ENCODE data around the gene SHISA8.
"Not testable (repeated sequence)": the region's sequence is repeated elsewhere in the genome, so short reads cannot be mapped to it uniquely, and the experiment has no call there.

SHISA8 gene

DNA sequence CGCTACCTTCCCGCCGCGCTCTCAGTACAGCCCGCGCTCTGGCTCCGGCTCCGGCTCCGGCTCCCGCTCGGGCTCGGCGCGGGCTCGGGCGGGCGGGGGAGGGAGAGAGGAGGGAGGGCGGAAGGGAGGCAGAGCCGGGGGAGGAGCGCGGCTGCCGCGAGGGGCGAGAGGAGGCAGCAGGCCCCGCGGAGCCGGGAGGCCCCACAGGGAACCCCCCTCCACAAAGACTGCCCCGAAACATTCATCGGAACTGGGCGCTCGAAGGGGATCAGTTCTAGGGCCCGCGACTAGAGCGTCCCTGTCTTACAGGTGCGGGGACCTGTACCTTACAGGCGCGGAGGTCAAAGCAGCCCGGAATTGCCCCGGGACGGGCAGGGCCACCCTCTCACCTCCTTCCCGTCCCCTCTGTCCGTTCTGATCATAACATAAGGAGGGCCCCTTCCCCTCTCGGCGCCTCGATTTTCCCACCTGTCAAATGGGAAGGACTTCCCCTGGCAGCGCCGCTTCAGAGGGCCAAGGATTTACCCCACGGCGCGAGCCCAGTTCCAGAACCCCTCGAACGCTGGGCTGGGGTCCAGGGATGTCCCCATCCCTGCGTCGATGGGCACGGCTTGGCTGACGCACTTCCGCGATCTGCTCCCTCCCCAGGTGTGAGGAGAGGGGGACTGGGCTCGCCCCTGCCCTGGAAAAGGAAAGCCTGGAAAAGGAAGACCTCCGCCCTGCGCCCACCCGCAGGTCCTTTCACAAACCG lies at the start of gene SHISA8:
SHISA8 (minus strand) TSS at position 40 of the 751 bp plus-strand sequence. CDS start 407 bp downstream, outside the sequence.
- no peak for DNase-seq

DNA sequence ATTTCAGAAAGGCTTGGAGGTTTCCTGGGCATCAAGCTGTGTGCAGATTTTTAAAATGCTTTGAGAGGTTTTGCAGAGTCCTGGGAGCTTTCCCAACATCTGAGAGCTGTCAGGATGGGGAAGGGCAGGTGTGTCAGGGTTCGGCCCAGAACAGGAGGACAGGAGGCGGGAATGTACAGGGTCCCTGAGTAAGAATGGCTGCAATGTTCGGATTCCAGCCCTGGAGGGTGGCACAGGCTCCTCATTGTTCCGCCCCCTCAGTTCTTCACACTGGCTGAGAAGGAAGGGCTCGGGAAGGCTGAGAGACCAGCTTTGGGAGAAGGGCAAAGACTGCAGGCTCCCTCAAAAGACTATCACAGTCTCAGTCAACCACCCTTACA lies 49.2 kb upstream of the SHISA8 start:
- DNase-seq = no peak

DNA sequence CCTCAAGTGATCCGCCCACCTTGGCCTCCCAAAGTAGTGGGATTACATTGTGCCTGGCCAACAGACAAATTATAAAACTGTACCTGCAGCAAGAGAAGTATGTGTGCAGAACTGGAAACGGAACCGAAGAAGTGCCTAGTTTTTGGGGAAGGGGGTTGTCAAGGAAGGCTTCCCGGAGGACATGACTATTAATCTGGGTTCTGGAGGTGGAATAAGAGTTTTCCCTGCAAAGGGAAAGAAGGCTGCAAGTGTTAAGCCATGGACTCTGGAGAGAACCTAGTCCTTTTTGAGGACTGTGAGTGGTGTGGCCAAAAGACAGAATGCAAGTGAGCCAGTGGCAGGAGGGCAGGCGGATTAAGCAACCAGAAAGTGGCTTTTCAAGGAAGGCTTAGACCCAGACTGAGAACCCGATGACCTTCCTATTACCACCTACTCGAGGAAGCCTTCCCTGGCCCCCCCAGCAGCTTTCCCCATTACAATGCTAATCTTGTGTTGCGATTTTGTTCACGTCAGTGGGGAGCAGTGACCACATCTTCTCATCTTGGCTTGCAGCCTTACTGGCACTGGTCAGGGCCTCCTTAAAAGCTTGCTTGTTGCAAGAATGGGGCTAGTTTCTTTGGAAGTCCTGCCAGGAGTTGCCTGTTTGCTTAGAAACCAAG lies 48.7 kb upstream of the SHISA8 start:
- DNase-seq = no peak

DNA sequence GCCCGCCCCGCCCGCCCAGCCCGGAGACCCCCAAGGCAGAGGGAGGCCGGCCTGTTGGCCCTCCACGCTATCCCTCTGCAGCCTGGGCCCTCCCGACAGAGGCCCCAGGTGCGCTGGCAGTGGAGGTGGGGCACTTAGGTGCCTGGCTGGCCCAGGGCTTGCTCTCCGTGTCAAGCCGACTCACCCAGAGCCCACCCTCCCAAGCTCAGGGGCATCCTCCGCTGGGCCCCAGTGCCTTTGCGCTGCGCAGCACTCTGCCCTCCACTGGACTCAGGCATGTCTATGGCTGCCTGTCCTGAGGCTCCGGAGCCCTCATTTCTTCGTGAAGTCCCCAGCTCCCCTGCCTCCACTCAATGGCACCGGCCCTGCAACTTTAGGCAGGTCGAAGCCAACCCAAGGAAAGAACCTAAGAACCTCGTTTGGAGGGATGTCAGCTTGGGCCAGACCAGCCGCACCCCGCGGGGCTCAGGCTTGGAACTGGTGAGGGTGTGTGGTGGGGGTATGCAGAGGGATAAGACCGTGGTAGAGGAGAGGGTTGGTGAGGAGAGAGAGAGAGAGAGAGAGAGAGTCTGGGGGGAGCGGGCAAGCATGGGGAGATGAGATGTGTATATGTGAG lies 43.2 kb upstream of the SHISA8 start:
- no peak for DNase-seq

DNA sequence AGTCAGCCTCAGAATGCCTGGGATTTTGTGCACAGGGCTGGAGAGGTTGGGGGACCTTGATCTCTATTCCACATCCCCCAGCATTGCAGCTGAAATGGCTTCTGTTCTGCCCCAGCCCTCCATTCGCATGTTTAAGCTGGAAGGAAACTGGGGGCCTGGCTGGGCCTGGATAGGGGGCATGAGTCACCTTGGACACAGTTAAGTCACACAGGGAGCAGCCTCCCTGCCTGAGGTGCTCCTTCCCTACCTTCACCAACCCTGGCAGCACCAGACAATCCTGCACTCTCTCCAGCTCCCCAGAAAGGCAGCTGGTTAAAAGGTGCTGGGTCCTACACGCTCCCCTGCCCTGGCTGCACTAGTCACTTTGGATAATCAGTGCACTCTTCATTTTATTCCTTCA lies 37.8 kb upstream of the SHISA8 start:
- DNase-seq = no peak

DNA sequence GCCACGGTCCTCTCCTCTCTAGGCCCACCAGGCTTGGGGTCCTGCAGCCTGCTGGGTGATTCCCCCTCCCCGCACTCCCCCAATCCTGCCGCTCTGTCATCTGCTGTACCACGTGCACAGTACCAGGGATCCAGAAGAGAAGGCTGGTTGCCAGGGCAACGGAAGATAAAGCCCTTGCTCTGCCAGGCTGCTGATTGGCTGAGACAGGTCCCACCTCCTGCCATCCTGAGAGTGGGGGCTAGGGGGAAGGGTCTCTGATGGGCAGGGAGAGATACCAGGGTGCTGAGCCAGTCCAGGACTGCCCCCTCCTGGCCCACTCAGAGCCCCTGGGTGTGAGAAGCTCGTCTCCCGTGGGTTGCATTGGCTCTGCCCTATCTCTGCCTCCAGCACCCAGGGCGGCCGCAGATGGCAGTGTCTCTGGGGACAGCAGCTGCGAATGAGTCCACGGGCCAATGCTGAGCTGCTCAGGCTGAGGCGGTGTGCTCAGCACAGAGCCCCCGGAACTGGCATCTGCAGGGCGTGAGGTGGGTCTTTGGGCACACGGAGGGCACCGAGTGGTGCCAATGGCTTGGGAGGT lies 37.1 kb upstream of the SHISA8 start, which contains the start of gene SMIM45:
SMIM45 (plus strand) TSS at position 253 of the 577 bp plus-strand sequence.
- no peak for DNase-seq

DNA sequence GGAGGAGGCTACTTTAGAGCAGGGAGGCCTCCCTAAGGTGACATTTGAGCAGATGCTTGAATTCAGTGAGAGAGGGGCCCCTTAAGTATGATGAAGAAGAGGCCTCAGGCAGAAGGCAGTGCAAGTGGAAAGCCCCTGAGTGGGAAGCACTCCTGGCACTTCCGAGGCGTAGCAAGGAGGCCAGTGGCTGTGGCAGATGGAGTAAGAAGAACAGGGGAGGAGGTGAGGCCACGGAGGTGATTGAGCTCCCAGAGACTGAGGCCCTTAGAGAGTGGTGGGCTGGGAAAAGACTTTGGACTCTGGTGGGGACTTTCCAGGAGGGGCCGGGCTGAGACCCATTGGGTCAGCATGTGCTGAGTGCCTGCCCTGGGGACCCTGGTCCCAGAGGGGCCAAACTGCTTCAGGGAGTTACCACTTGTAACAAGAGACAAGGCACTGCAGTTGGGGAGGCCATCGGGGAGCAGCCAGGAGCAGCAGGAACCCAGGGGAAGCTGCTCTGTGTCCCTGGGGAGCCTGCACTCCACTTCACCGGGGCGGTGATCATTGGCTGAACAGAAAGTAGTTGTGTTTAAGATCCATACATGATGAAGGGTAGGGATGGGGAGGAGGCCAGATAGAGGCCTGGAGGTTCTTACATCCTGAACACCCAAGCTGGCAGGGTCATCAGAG lies 34.6 kb upstream of the SHISA8 start:
- DNase-seq = no peak

DNA sequence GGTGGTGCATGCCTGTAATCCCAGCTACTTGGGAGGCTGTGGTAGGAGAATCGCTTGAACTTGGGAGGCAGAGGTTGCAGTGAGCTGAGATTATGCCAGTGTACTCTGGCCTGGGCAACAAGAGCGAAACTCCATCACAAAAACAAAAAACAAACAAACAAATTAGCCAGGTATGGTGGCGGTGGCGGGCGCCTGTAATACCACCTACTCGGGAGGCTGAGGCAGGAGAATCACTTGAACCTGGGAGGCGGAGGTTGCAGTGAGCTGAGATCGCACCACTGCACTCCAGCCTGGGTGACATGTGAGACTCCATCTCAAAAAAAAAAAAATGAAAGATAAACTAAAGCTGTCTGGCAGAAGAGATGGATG lies 34.0 kb upstream of the SHISA8 start:
- DNase-seq = not testable (repeated sequence)

DNA sequence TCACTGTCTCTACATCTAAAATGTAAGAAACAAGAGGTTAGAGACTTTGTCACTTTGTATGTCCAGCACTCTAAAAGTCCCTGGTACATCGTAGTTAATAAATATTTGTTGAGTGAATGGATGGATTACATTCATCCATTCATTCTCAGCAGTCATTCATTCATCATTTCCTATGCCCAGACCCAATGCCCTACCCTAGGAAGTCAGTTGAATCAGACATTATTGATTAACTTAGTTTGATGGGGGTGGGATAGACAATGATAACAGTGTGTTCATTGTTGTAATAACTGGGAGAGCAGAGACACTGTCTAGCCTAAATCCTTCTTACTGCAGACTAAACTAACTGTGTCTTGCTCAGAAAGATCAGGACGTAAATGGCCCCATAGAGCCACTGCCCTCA lies 33.3 kb upstream of the SHISA8 start:
- no peak for DNase-seq

DNA sequence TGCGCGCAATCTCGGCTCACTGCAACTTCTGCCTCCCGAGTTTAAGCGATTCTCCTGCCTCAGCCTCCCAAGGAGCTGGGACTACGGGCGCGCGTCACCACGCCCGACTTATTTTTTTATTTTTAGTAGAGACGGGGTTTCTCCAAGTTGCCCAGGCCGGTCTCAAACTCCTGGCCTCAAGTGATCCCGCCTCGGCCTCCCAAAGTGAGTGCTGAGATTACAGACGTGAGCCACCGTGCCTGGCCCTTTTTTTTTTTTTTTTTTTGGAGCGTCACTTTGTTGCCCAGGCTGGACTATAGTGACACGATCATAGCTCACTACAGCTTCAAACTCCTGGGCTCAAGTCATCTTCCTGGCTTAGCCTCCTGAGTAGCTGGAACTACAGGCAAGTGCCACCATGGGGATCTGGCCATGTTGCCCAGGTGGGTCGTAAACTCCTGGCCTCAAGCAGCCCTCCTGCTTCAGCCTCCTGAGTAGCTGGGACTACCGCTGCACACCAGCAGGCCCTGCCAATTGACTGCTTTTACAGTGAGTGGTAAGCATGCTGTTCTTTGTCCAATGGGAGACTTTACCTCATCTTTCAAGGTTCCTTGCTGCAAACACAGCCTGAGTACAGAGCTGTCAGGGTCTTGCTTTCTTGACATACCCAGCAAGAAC lies 32.7 kb upstream of the SHISA8 start:
- DNase-seq = no peak

DNA sequence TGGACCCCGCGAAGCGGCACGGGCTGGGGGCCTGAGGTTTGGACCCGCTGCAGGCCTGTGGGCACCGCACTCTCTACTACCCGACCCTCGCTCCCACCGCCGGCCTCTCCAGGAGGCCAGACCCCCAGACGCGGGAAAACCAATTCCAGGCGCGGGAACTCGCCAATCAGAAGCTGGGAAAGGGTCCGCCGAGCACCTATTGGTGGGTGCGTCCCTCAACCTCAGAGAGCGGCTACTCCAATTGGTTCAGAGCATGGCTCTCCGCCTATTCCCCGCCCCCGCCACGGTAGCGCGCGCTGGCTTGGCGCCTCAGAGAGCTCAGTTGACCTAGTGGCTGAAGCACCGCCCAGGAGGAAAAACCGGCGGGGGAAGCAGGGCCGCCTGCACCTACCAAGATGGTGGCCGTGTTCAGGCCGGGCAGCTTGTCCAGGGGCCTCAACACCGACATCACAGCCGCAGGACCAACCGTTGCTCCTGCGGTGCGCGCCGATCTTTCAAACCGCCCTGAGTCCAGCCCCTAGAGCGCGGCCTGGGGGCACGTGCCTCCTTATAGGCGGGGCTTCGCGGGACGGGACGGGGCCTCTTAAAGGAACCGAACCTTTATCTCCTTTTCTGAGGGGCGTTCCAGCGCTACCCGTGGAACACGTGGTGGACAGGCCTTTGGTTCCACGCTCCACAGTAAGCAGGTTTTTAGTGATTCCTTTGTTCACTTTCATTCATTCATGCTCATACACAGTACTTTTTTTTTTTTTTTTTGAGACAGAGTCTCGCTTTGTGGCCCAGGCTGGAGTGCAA lies 32.0 kb upstream of the SHISA8 start, which contains the start of gene CENPM:
CENPM (minus strand) TSS at position 524 of the 795 bp plus-strand sequence; CDS start at position 448, 76 bp downstream.
- DNase-seq = peak; percentile 97

DNA sequence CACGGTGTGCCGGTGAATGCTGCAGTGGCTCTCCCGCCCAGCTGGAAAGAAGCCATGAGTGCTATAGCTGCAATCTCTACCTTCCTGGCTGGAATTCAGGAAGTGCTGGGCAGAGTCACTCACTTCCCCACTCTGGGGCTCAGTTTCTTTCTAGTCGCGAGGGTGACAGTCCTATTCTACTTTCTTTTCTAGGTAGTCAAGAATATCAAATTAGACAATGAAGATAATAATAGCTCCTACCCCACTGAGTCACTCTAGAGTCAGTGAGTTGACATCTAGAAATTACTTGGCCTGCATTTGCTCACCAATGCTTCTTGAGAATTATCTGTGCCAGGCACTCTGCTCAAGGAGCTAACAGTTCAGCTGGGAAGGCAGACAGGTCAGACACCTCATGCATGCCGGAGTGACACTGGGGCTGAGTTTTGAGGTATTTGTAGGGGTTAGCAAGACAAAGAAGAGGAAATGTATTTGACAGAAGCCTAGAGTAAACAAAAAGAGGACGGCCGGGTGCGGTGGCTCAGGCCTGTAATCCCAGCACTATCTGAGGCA lies 28.9 kb upstream of the SHISA8 start:
- no peak for DNase-seq

DNA sequence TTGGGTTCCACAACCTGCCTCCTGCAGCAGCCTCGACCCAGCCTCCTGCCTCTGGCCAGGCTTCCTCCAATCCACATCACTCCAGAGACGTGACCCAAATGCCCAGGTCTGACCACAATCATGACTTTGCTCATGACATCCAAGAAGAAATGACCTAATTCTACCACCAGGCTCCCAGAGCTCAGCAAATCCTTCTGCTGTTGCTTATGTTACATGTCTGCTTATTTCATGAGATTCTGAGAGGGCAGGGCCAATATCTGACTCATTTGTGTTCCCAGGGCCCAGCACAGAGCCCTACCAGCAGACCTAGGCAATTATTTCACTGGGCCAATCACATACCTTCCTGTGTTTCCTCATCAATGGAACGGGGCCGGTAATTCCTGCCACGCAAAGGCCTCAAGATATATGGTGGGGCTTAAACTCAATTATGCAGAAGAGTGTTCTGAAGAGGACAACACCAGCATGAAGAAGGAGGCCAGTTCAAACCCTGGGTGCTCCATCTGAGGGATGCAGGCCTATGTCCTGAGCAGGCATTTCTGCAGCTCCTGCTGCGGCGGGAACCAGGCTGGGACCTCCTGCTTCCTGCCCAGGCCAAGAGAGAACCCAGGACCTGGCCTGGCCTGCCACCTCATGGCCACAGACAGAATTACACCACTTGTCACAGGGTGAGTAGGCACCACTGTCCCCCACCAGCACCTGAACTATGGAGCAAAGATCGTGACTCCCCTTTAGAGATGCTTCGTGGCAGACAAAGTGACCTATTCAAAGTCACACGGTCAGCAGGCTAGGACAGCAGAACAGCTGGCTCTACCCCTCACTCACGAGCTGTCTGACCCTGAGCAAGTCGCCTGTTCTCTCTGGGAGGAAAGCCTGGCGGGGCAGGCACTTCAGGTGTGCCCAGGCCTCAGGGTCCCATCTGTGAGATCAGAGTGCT lies 26.2 kb upstream of the SHISA8 start:
- peak; percentile 83 for DNase-seq

DNA sequence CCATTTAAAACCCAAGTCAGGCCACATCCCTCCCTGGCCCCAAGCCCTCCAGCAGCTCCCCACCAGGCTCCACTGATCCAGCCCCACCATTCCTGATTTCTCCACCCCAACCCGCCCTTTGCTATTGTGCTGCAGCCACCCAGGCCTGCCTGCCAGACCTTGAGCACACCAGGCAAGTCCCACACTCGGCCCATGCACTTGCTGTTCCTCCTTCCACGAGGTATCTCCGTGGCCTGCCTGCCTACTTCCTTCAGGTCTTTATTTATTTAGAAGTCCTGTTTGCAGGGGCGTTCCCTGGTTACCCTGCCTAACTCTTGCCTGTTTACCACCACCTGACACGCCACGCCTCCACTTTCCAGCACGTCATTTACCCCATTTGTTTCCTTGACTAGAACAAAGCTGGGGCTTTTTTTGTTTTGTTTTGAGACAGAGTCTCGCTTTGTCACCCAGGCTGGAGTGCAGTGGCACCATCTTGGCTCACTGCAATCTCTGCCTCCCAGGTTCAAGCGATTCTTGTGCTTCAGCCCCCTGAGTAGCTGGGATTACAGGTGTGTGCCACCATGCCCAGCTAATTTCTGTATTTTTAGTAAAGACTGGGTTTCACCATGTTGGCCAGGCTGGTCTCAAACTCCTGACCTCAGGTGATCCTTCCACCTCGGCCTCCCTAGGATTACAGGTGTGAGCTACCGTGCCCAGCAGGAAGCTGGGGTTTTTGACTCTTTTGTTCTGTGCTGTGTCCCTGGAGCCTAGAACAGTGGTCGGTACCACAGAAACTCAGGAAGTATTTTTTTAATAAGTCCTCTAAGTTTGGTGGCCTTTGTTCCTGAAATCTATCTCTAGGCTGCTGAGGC lies 25.3 kb upstream of the SHISA8 start:
- DNase-seq = no peak

DNA sequence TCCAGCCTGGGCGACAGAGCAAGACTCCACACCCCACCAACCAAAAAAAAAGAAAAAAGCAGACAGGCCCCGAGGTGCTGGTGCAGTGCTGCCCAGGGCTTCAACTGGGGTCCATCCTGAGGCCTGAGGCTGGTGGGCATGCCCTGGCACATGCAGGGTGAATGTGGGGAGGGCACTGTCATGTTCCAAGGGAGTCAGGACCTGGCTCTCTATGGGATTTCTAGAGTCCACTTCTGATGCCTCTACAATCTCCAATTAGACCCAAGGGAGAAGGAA lies 22.0 kb upstream of the SHISA8 start:
- no peak for DNase-seq

DNA sequence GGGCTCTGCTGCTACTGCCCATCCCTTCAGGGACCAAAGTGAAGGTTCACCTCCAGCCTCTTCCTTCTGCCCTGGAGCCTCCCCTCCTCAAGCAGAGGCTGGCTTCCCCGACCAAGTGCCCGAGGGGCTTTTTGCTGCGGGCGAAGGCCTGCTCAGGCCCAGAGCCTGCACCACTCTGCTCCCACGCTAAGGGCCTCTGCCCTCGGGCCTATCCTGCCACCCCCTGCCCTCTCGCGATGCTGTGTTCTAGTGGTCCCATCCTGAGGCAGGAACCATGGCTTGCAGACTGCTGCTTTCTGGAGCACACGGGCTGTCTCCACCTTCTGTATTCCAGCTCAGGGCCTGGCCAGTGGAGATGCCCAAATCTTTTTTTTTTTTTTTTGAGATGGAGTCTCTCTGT lies 20.6 kb upstream of the SHISA8 start:
- DNase-seq = no peak

DNA sequence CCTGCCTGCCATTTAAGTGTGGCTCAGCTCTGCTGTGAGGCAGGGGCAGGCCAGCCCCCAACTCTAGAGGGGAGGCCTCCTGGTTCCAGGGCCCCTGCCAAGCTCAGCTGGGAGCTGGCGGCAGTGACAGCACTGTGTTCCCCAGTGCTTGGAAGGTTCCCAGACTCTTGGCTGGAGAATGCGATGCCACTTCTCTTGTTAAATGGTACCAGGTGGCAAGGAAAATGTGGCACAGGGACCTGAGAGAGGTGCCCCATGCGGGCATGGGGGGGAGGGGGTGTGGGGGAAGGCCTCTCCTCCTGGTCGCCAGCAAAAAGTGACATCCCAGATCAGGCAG lies 20.1 kb upstream of the SHISA8 start:
- no peak for DNase-seq

DNA sequence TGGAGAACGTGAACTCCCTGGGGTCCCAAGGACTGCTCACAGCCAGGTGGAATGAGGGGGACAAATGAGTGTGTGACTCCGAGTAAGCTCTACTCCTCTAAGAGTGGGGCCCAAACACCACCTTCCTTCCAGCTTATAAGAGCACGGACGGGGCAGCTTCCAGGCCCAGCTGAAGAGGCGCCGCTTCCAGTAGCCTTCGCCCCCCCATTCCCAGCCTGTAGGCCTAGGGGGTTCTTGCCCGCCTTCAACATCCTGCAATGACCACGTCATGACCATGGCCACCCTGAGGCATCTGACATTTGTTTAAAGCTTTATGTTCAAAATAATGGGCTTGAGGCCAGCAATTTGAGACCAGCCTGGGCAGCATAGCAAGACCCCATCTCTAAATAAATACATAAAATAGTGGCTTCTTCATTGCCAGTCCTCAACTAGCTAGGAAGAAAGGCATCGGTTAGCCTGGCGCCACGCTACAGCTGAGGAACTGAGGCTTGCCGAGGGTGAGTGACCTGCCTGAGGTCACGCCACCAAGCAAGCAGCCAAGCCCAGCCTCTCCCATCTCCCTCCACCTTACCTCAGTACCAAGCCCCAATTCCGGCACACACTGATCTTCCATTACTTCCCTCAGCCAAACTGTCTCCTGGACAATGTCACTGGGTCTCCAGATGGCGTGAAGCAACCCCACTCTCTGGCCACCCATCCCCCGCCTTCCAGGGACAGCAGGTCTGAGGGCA lies 19.6 kb upstream of the SHISA8 start:
- DNase-seq = no peak

All from left hindlimb (tissue), 1 donor.